NB4 (cell line): ENCODE data around the gene NEK4.

Experiments used
- MYC ChIP-seq: IDR thresholded peaks from 2 replicates; pipeline ENCODE4 v1.6.1; 2011; ENCODE audit warnings: low read depth, low read length
- POLR2A ChIP-seq: IDR thresholded peaks from 2 replicates; pipeline ENCODE4 v1.6.1; 2011; ENCODE audit warnings: mild to moderate bottlenecking; ENCODE audit not compliant: insufficient read length; ENCODE audit errors: extremely low read depth
- TF ChIP-seq, protein P1 (sequence below): IDR thresholded peaks from one replicate; pipeline ENCODE4 v1.5.1; 2012; ENCODE audit warnings: low read depth, low read length
- TF ChIP-seq, protein P2 (sequence below): IDR thresholded peaks from 2 replicates; pipeline ENCODE4 v1.6.1; 2011; ENCODE audit warnings: low read depth, low read length

DNA sequence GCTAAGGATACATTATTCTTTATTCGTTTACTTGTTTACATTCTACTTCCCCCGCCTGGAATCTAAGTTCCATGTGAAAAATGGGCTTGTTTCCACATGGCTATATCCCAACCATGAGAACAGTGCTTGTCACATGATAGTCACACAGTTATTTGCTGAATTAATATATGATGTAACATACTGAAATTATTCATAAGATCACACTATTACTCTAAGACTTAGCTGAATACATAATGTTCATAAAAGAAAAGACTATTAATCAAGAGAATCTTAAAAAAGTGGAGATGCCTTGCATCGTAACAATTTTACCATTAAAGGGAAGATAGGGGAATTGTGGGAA is 91.6 kb downstream of the NEK4 start:
- TF ChIP-seq, protein P1, sequence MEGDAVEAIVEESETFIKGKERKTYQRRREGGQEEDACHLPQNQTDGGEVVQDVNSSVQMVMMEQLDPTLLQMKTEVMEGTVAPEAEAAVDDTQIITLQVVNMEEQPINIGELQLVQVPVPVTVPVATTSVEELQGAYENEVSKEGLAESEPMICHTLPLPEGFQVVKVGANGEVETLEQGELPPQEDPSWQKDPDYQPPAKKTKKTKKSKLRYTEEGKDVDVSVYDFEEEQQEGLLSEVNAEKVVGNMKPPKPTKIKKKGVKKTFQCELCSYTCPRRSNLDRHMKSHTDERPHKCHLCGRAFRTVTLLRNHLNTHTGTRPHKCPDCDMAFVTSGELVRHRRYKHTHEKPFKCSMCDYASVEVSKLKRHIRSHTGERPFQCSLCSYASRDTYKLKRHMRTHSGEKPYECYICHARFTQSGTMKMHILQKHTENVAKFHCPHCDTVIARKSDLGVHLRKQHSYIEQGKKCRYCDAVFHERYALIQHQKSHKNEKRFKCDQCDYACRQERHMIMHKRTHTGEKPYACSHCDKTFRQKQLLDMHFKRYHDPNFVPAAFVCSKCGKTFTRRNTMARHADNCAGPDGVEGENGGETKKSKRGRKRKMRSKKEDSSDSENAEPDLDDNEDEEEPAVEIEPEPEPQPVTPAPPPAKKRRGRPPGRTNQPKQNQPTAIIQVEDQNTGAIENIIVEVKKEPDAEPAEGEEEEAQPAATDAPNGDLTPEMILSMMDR = no peak
- no peak for TF ChIP-seq POLR2A
- TF ChIP-seq, protein P2, sequence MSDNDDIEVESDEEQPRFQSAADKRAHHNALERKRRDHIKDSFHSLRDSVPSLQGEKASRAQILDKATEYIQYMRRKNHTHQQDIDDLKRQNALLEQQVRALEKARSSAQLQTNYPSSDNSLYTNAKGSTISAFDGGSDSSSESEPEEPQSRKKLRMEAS = no peak
- TF ChIP-seq MYC = no peak
